Fibroblast of the aortic adventitia (primary cell): ENCODE measurements around the gene GPRIN2. TPM values are rescaled to one million over a fixed set of nuclear protein-coding genes. Genes with fewer than 3 reads are reported as not detected.

Source experiments
- DNase-seq: peaks from one replicate; pipeline ENCODE4 v3.0.0-alpha.2; 2010; ENCODE audit warnings: low read depth
- H3K4me3 ChIP-seq: 2 replicates; pipeline ENCODE4 v1.5.1; 2011; ENCODE audit warnings: low read depth, mild to moderate bottlenecking, control low read depth, low read length, moderate library complexity
- CTCF ChIP-seq: IDR thresholded peaks from 2 replicates; pipeline ENCODE4 v1.5.1; 2011; ENCODE audit warnings: mild to moderate bottlenecking, low read length, control low read depth, inconsistent platforms; ENCODE audit not compliant: insufficient read depth
- total RNA-seq: library from RNA; depleted of rRNA; stranded (reverse); fragments of >200 nt; gene quantifications from 2 replicates; pipeline ENCODE4 v1.2.3, GENCODE V29; 2012; ENCODE audit warnings: low replicate concordance

GPRIN2 gene
- total RNA-seq, 1 donor, result not detected

GRCh38 chr10:46523119-46523961 is 33.1 kb downstream of the GPRIN2 start:
- no peak overlapping the region for H3K4me3 ChIP-seq
- no peak for TF ChIP-seq CTCF
- peak; percentile 44 for DNase-seq

GRCh38 chr10:46522295-46523118 is 34.0 kb downstream of the GPRIN2 start:
- no peak for TF ChIP-seq CTCF
- no peak for DNase-seq
- H3K4me3 ChIP-seq, result no peak overlapping the region

- no peak for TF ChIP-seq CTCF
- H3K4me3 ChIP-seq, result no peak overlapping the region
- DNase-seq, result peak; percentile 50
Measured at GRCh38 chr10:46520941-46521340, 35.5 kb downstream of the GPRIN2 start.

GRCh38 chr10:46520381-46520780 is 36.1 kb downstream of the GPRIN2 start:
- no peak for DNase-seq
- no peak overlapping the region for H3K4me3 ChIP-seq
- TF ChIP-seq CTCF, result no peak

- TF ChIP-seq CTCF, result no peak
- no peak overlapping the region for H3K4me3 ChIP-seq
- no peak for DNase-seq
Measured at GRCh38 chr10:46518028-46518725, 38.3 kb downstream of the GPRIN2 start.

- DNase-seq, result no peak
- H3K4me3 ChIP-seq, result no peak overlapping the region
- no peak for TF ChIP-seq CTCF
Measured at GRCh38 chr10:46517541-46517940, 38.9 kb downstream of the GPRIN2 start.
